Thyroid gland (tissue), 4 donors: ENCODE results near the gene FAM78A. TPM values are rescaled to one million over a fixed set of nuclear protein-coding genes. Genes with fewer than 3 reads are reported as not detected.

Source experiments
- DNase-seq, 2 donors: peaks; one replicate each; pipeline ENCODE4 v3.0.0-alpha.2; 2019
- H3K27ac ChIP-seq, 3 donors: fragments of 200-600 bp; sonication (generic); 1 replicate in 2 of 3; 2 replicates in 1 of 3; pipeline ENCODE4 v1.5.1; 2016 to 2019; ENCODE audit warnings: mild to moderate bottlenecking in 1 of 3, moderate library complexity in 1 of 3
- H3K27me3 ChIP-seq: fragments of 200-600 bp; sonication (generic); one replicate; pipeline ENCODE4 v1.5.1; 2019
- H3K36me3 ChIP-seq, 2 donors: fragments of 200-600 bp; sonication (generic); one replicate each; pipeline ENCODE4 v1.5.1; 2016 to 2019
- H3K4me1 ChIP-seq, 2 donors: fragments of 200-600 bp; sonication (generic); one replicate each; pipeline ENCODE4 v1.5.1; 2017 to 2019
- H3K4me3 ChIP-seq, 3 donors: fragments of 200-600 bp; sonication (generic); replicated peaks in 1 of 3; 1 replicate in 2 of 3; 2 replicates in 1 of 3; pipeline ENCODE4 v1.5.1; 2016; ENCODE audit warnings: mild to moderate bottlenecking in 1 of 3
- H3K9me3 ChIP-seq: fragments of 200-600 bp; sonication (generic); one replicate; pipeline ENCODE4 v1.5.1; 2017
- CTCF ChIP-seq, 6 experiments: fragments of 200-600 bp in 3 of 6; fragments of 450-650 bp in 3 of 6; sonication (generic) in 3 of 6; IDR thresholded peaks; one replicate each; pipeline ENCODE4 v1.5.1; 2016 to 2019; ENCODE audit warnings: antibody characterized with exemption in 6 of 6, mild to moderate bottlenecking in 2 of 6, inconsistent platforms in 1 of 6, moderate library complexity in 1 of 6
- POLR2A ChIP-seq, 2 donors: fragments of 450-650 bp; IDR thresholded peaks; one replicate each; pipeline ENCODE4 v1.6.1; 2017; ENCODE audit warnings: antibody characterized with exemption in 2 of 2, mild to moderate bottlenecking in 2 of 2, moderate library complexity in 1 of 2
- WGBS, 2 donors: methylation state at CpG; one replicate each; pipeline ENCODE4 v1.1.5; 2017; 5-methylcytosine and 5-hydroxymethylcytosine counted together
- intact Hi-C: fragments of 100-400 bp; cut with DNase I; formaldehyde crosslinking; loops from one replicate; pipeline ENCODE4 v1.15.1; 2023
- total RNA-seq, 4 donors: library from RNA; depleted of rRNA; stranded (reverse); fragments of >200 nt; gene quantifications; one replicate each; pipeline ENCODE4 v1.2.3, GENCODE V29; 2016

Gene FAM78A
- total RNA-seq, 4 donors from 2014 or later = 1.1 to 3.4 (median 1.6) TPM

GRCh38 chr9:131298341-131298740 lies 22.0 kb upstream of the FAM78A start:
- Histone ChIP-seq H3K4me1 (no peaks in the 10 kb centered on the region), H3K27ac (no peak overlapping the region)
- intact Hi-C loops = no loop called here

GRCh38 chr9:131297903-131298302 lies 21.6 kb upstream of the FAM78A start:
- no peaks in the 10 kb centered on the region for H3K9me3 ChIP-seq
- H3K36me3 ChIP-seq = no peaks in the 10 kb centered on the region
- H3K4me1 ChIP-seq = no peaks in the 10 kb centered on the region
- TF ChIP-seq CTCF (IDR thresholded peaks at IDR 0.05) = no peak
- TF ChIP-seq POLR2A (IDR thresholded peaks at IDR 0.05) = no peak
- intact Hi-C loops = no loop called here
- H3K27ac ChIP-seq = no peak overlapping the region
- 77 to 78% methylated on average over 11 of the region's 11 CpGs for WGBS, 2 donors
- no peak overlapping the region for H3K4me3 ChIP-seq
- no peak for DNase-seq
- no peaks in the 10 kb centered on the region for H3K27me3 ChIP-seq

More at GRCh38 chr9:131298341-131298740, 22.0 kb upstream of the FAM78A start:
- Histone ChIP-seq H3K27me3 (no peaks in the 10 kb centered on the region), H3K4me3 (no peak overlapping the region), H3K36me3 (no peaks in the 10 kb centered on the region), H3K9me3 (no peaks in the 10 kb centered on the region)
- no peak for DNase-seq
- 79 to 81% methylated on average over 4 to 5 of the region's 5 CpGs for WGBS, 2 donors
- no peak for TF ChIP-seq POLR2A (IDR thresholded peaks at IDR 0.05)
- no peak for TF ChIP-seq CTCF (IDR thresholded peaks at IDR 0.05)

- no peak for DNase-seq
- whole genome bisulfite sequencing, 2 donors = 85 to 87% methylated on average over 7 to 8 of the region's 8 CpGs
- Histone ChIP-seq H3K9me3 (no peaks in the 10 kb centered on the region), H3K36me3 (no peaks in the 10 kb centered on the region), H3K27me3 (no peaks in the 10 kb centered on the region), H3K4me1 (no peaks in the 10 kb centered on the region), H3K27ac (no peak overlapping the region), H3K4me3 (no peak overlapping the region)
- intact Hi-C loops = no loop called here
- TF ChIP-seq CTCF (IDR thresholded peaks at IDR 0.05) (no peak), POLR2A (IDR thresholded peaks at IDR 0.05) (no peak)
Measured at GRCh38 chr9:131296906-131297500, 20.7 kb upstream of the FAM78A start.

GRCh38 chr9:131296460-131296859 lies 20.1 kb upstream of the FAM78A start:
- Histone ChIP-seq H3K27ac (no peak overlapping the region), H3K27me3 (no peaks in the 10 kb centered on the region), H3K4me1 (no peaks in the 10 kb centered on the region), H3K36me3 (no peaks in the 10 kb centered on the region), H3K4me3 (no peak overlapping the region), H3K9me3 (no peaks in the 10 kb centered on the region)
- TF ChIP-seq CTCF (IDR thresholded peaks at IDR 0.05) = no peak
- TF ChIP-seq POLR2A (IDR thresholded peaks at IDR 0.05) = no peak
- WGBS, 2 donors = 75 to 84% methylated on average over 9 of the region's 9 CpGs
- no peak for DNase-seq
- intact Hi-C loops = no loop called here

GRCh38 chr9:131292937-131293336 lies 16.6 kb upstream of the FAM78A start:
- no peaks in the 10 kb centered on the region for H3K27me3 ChIP-seq
- no peak overlapping the region for H3K27ac ChIP-seq
- intact Hi-C loops = no loop called here
- H3K4me3 ChIP-seq = no peak overlapping the region
- no peaks in the 10 kb centered on the region for H3K4me1 ChIP-seq
- H3K36me3 ChIP-seq = no peaks in the 10 kb centered on the region
- DNase-seq = no peak
- 94 to 96% methylated on average over 7 to 10 of the region's 10 CpGs for WGBS, 2 donors
- no peaks in the 10 kb centered on the region for H3K9me3 ChIP-seq
- TF ChIP-seq POLR2A (IDR thresholded peaks at IDR 0.05) = no peak
- TF ChIP-seq CTCF (IDR thresholded peaks at IDR 0.05) = no peak
